Body of pancreas (tissue), 4 donors: ENCODE data around the gene TOM1. TPM values are rescaled to one million over a fixed set of nuclear protein-coding genes. Genes with fewer than 3 reads are reported as not detected.

Experiments
- ATAC-seq: fragments of 150-250 bp; one replicate; pipeline ENCODE4 v1.9.1; 2016
- DNase-seq, 4 donors: peaks; one replicate each; pipeline ENCODE4 v3.0.0-alpha.2; 2019
- H3K27ac ChIP-seq, 4 donors: fragments of 200-600 bp; sonication (generic); 1 replicate in 3 of 4; 2 replicates in 1 of 4; pipeline versions ENCODE4 v1.5.1 to v1.6.1; 2016 to 2019; ENCODE audit warnings: mild to moderate bottlenecking in 1 of 4, mixed read lengths in 1 of 4, moderate library complexity in 1 of 4
- H3K27me3 ChIP-seq, 2 donors: fragments of 200-600 bp; sonication (generic); one replicate each; pipeline ENCODE4 v1.6.0; 2016; ENCODE audit warnings: mild to moderate bottlenecking in 1 of 2
- H3K36me3 ChIP-seq, 2 donors: fragments of 200-600 bp; sonication (generic); replicated peaks in 1 of 2; 2 replicates each; pipeline ENCODE4 v1.5.1; 2016; ENCODE audit warnings: low read depth in 2 of 2; ENCODE audit not compliant: insufficient read depth in 1 of 2
- H3K4me1 ChIP-seq: fragments of 200-600 bp; sonication (generic); one replicate; pipeline ENCODE4 v1.6.0; 2016
- H3K4me3 ChIP-seq, 2 donors: fragments of 200-600 bp; sonication (generic); 1 replicate in 1 of 2; 2 replicates in 1 of 2; pipeline ENCODE4 v1.5.1; 2016 to 2019
- H3K9me3 ChIP-seq, 3 donors: fragments of 200-600 bp; sonication (generic); 1 replicate in 2 of 3; 2 replicates in 1 of 3; pipeline ENCODE4 v1.5.1; 2016
- POLR2A ChIP-seq, 3 donors: fragments of 450-650 bp; IDR thresholded peaks; one replicate each; pipeline ENCODE4 v1.6.1; 2016; ENCODE audit warnings: antibody characterized with exemption in 3 of 3, mild to moderate bottlenecking in 2 of 3
- WGBS, 2 donors: methylation state at CpG; one replicate each; pipeline ENCODE4 v1.1.5; 2017; 5-methylcytosine and 5-hydroxymethylcytosine counted together
- intact Hi-C: fragments of 100-400 bp; cut with DNase I; formaldehyde crosslinking; loops from one replicate; pipeline ENCODE4 v1.15.1; 2023
- total RNA-seq, 2 donors: library from RNA; depleted of rRNA; stranded (reverse); fragments of >200 nt; gene quantifications; one replicate each; pipeline ENCODE4 v1.1.0, GENCODE V29; 2016
- TF ChIP-seq, protein P1 (sequence below), 7 experiments: fragments of 450-650 bp in 4 of 7; fragments of 200-600 bp in 3 of 7; sonication (generic) in 3 of 7; IDR thresholded peaks; one replicate each; pipeline ENCODE4 v1.5.1; 2016 to 2019; ENCODE audit warnings: antibody characterized with exemption in 7 of 7

The TOM1 gene
- total RNA-seq, 2 donors from 2014 or later: 34.0 to 42.2 TPM

DNA sequence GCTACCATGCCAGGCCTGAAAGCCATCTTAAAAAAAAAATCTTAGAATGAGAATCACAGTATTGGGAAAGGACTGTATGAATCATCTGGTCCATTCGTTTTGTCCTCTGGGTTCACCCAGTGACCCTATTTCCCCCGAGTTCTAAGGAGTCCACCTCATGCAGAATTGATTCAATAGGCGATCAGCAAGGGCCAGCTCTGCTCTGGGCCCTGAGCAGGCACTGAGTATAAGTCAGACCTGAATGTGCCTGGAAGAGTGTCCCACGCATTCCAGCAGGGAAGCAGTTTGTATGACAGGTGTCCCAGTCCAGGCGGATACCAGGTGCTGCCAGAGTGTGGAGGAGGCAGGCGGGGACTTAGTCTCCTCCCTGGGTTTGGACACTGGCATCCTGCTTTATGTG lies 80.3 kb downstream of the TOM1 start:
- H3K9me3 ChIP-seq: no peaks in the 10 kb centered on the region
- H3K36me3 ChIP-seq: no peaks in the 10 kb centered on the region
- TF ChIP-seq POLR2A (IDR thresholded peaks at IDR 0.05): no peak
- TF ChIP-seq, protein P1, sequence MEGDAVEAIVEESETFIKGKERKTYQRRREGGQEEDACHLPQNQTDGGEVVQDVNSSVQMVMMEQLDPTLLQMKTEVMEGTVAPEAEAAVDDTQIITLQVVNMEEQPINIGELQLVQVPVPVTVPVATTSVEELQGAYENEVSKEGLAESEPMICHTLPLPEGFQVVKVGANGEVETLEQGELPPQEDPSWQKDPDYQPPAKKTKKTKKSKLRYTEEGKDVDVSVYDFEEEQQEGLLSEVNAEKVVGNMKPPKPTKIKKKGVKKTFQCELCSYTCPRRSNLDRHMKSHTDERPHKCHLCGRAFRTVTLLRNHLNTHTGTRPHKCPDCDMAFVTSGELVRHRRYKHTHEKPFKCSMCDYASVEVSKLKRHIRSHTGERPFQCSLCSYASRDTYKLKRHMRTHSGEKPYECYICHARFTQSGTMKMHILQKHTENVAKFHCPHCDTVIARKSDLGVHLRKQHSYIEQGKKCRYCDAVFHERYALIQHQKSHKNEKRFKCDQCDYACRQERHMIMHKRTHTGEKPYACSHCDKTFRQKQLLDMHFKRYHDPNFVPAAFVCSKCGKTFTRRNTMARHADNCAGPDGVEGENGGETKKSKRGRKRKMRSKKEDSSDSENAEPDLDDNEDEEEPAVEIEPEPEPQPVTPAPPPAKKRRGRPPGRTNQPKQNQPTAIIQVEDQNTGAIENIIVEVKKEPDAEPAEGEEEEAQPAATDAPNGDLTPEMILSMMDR (IDR thresholded peaks at IDR 0.05): no peak
- no peaks in the 10 kb centered on the region for H3K27me3 ChIP-seq
- WGBS, 2 donors: 72 to 86% methylated on average over 2 to 6 of the region's 6 CpGs
- ATAC-seq (no peak), DNase-seq (no peak)
- H3K4me1 ChIP-seq: peaks cover 39% of the 10 kb centered on the region
- H3K4me3 ChIP-seq: no peak overlapping the region
- H3K27ac ChIP-seq: no peak overlapping the region
- intact Hi-C loops: no loop called here

DNA sequence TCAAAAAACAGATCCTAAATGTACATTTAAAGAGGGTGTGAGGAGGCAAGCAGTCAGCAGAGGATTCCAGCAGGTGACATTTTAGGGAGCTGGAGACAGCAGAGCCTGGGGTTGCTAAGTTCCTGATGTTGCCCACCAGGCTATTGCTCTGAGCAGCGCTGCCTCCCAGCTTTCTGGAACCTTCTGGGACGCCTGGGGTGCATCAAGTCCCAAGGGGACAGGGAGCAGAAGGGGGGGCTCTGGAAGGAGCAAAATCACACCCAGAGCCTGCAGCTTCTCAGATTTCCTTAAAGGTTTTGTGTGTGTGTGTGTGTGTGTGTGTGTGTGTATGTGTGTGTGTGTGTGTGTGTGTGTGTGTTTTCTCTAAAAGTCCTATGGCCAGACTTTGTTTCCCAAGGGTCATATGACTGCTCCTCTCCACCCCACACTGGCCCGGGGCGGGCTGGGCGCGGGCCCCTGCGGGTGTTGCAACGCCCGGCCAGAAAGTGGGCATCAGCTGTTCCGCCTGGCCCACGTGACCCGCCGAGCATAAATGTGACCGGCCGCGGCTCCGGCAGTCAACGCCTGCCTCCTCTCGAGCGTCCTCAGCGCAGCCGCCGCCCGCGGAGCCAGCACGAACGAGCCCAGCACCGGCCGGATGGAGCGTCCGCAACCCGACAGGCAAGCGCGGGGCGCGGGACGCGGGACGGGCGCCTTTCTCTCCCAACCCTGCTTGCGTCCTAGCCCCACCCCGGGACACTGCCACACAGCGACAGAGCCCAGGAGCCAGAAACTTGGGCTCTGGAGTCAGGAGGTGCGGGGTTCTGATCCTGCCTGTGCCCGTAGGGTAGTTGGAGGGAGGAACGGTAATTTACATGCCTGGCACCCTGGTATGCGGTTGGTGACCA lies 81.1 kb downstream of the TOM1 start, which contains the start of gene HMOX1:
HMOX1 (plus strand) TSS at position 560 of the 887 bp plus-strand sequence; CDS start at position 638, 78 bp downstream.
- intact Hi-C loops: no loop called here
- peak; percentile 82 for ATAC-seq
- no peak within 1 kb of the TSS for H3K4me3 ChIP-seq
- TF ChIP-seq, protein P1 (IDR thresholded peaks at IDR 0.05): peak in 2 of 7 experiments; percentile 8 to 44
- peak in 2 of 3 donors; percentile 70 to 77 for TF ChIP-seq POLR2A (IDR thresholded peaks at IDR 0.05)
- H3K27me3 ChIP-seq: no peaks in the 10 kb centered on the region
- peak; percentile 85 to 92 (median 91) for DNase-seq
- H3K36me3 ChIP-seq: no peaks in the 10 kb centered on the region
- no peaks in the 10 kb centered on the region for H3K9me3 ChIP-seq
- 4 to 14% methylated on average over 14 to 42 of the region's 47 CpGs for WGBS, 2 donors
- H3K4me1 ChIP-seq: peaks cover 39% of the 10 kb centered on the region
- peak within 1 kb of the TSS in 3 of 4 donors; percentile 44 to 66 (median 63) for H3K27ac ChIP-seq

DNA sequence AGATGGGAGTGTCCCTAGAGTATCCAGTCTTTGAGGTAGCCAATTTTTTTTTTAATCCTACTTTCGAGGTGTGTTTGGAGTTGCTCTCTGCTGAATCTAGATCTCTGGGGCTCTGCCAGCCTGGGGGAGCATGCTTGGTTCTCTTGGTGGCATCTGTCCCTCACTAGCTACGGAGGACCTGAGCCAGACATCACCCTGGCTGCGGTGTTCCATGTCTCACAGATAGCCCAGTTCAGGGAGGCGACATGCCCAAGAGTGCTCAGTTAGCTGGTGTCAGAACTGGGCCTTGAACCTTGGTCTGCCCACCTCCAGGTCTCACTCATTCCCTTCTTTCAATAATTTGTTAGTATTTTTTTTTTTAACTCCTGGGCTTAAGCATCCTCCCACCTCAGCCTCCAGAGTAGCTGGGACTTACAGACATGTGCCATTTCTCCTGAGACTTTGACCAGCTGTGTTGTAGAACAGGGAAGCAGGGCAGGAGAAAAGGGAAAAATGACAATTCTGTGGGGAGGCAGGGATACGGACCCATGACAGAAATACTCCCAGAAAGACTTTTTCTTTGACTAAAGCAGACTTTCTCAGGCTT lies 81.8 kb downstream of the TOM1 start:
- H3K27me3 ChIP-seq: no peaks in the 10 kb centered on the region
- TF ChIP-seq POLR2A (IDR thresholded peaks at IDR 0.05): no peak
- TF ChIP-seq, protein P1 (IDR thresholded peaks at IDR 0.05): no peak
- ATAC-seq (no peak), DNase-seq (no peak)
- intact Hi-C loops: no loop called here
- peak overlapping the region in 3 of 4 donors; percentile 44 to 66 (median 63) for H3K27ac ChIP-seq
- WGBS, 2 donors: 57 to 59% methylated on average over 4 to 5 of the region's 5 CpGs
- H3K4me3 ChIP-seq: no peak overlapping the region
- H3K36me3 ChIP-seq: no peaks in the 10 kb centered on the region
- peaks cover 36% of the 10 kb centered on the region for H3K4me1 ChIP-seq
- H3K9me3 ChIP-seq: no peaks in the 10 kb centered on the region

DNA sequence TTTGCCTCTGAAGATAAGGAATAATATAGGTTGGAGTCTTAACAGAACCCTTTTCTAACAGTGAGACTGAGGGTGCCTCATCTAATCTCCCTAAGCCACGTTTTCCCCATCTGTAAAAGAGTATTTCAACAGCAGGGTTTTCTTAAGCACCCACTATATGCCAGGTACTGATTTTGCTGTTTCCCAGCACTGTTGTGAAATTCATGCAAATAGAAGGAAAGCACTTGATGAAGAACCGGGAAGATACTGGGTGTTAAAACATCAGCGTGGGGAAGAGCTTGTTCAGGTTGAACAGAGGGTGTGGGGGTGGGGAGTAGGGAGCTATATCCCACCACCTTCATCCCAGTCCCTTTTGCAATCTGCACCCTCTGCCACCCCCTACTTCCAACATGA lies 84.0 kb downstream of the TOM1 start:
- Histone ChIP-seq H3K27ac (no peak overlapping the region), H3K27me3 (no peaks in the 10 kb centered on the region), H3K9me3 (no peaks in the 10 kb centered on the region), H3K36me3 (peaks cover 0 to 1% of the 10 kb centered on the region in 2 donors), H3K4me3 (no peak overlapping the region), H3K4me1 (peaks cover 21% of the 10 kb centered on the region)
- TF ChIP-seq, protein P1 (IDR thresholded peaks at IDR 0.05): no peak
- TF ChIP-seq POLR2A (IDR thresholded peaks at IDR 0.05): no peak
- WGBS, 2 donors: 72 to 80% methylated on average over 3 of the region's 3 CpGs
- intact Hi-C loops: no loop called here
- no peak for DNase-seq
- no peak for ATAC-seq
